Stomach (tissue), 9 donors: ENCODE measurements around the gene KCNJ12. TPM values are rescaled to one million over a fixed set of nuclear protein-coding genes. Genes with fewer than 3 reads are reported as not detected.

Experiments used
- DNase-seq, 2 donors: peaks; one replicate each; pipeline versions ENCODE4 v3.0.0 to v3.0.0-alpha.2; 2013 to 2019
- H3K27ac ChIP-seq, 5 donors: fragments of 200-600 bp in 4 of 5; sonication (generic) in 4 of 5; one replicate each; pipeline ENCODE4 v1.5.1; 2013 to 2019; ENCODE audit warnings: mild to moderate bottlenecking in 1 of 5, moderate library complexity in 1 of 5
- H3K27me3 ChIP-seq, 3 donors: fragments of 200-600 bp; sonication (generic); one replicate each; pipeline ENCODE4 v1.5.1; 2017 to 2019; ENCODE audit warnings: mixed run types in 1 of 3
- H3K36me3 ChIP-seq, 4 donors: fragments of 200-600 bp; sonication (generic); 1 replicate in 3 of 4; 2 replicates in 1 of 4; pipeline ENCODE4 v1.5.1; 2016 to 2019
- H3K4me1 ChIP-seq, 4 donors: fragments of 200-600 bp; sonication (generic); one replicate each; pipeline ENCODE4 v1.5.1; 2016 to 2019
- H3K4me3 ChIP-seq, 4 donors: fragments of 200-600 bp; sonication (generic) in 3 of 4; one replicate each; pipeline ENCODE4 v1.5.1; 2016 to 2019; ENCODE audit warnings: mild to moderate bottlenecking in 1 of 4
- H3K9me3 ChIP-seq, 4 donors: fragments of 200-600 bp; sonication (generic); one replicate each; pipeline ENCODE4 v1.5.1; 2016 to 2019
- EP300 ChIP-seq: sonication (generic); formaldehyde crosslinking; IDR thresholded peaks from one replicate; pipeline ENCODE4 v1.6.1; 2017; ENCODE audit warnings: antibody characterized with exemption
- POLR2A ChIP-seq, 4 donors: fragments of 450-650 bp; IDR thresholded peaks; one replicate each; pipeline ENCODE4 v1.6.1; 2016; ENCODE audit warnings: antibody characterized with exemption in 4 of 4, control low read depth in 2 of 4, mild to moderate bottlenecking in 1 of 4, moderate library complexity in 1 of 4
- POLR2AphosphoS5 ChIP-seq, 3 donors: sonication (generic); formaldehyde crosslinking; IDR thresholded peaks; one replicate each; pipeline ENCODE4 v1.6.1; 2016; ENCODE audit warnings: antibody characterized with exemption in 3 of 3
- WGBS, 5 donors: extraction: QIAGEN DNeasy Blood & Tissue Kit in 3 of 5; methylation state at CpG; one replicate each; pipeline versions ENCODE4 v1.1.5 to v1.1.7; 2013 to 2018; 5-methylcytosine and 5-hydroxymethylcytosine counted together
- intact Hi-C: fragments of 100-400 bp; cut with DNase I; formaldehyde crosslinking; loops from one replicate; pipeline ENCODE4 v1.15.1; 2023; ENCODE audit warnings: low total_unique reads
- polyA plus RNA-seq, 3 donors: library from polyadenylated mRNA; stranded (reverse); fragments of 200-250 nt; gene quantifications; one replicate each; pipeline ENCODE4 v1.2.3, GENCODE V29; 2013
- total RNA-seq, 5 donors: library from RNA; depleted of rRNA; stranded (reverse); fragments of >200 nt; gene quantifications; one replicate each; pipeline versions ENCODE4 v1.1.0 to v1.2.3, GENCODE V29; 2014 to 2016
- TF ChIP-seq, protein P1 (sequence below), 7 experiments: fragments of 450-650 bp in 4 of 7; fragments of 200-600 bp in 3 of 7; sonication (generic) in 3 of 7; IDR thresholded peaks; one replicate each; pipeline ENCODE4 v1.5.1; 2016 to 2019; ENCODE audit warnings: antibody characterized with exemption in 7 of 7, control low read depth in 2 of 7, mild to moderate bottlenecking in 1 of 7
- donor health status: healthy with polysubstance abuse.
- donor health status: Bipolar disorder and iron deficiency.
- donor health status: healthy.

The KCNJ12 gene
- total and polyA plus RNA-seq, 8 donors: under 0.01 to 10.5 (median 1.8) TPM; not detected in 1

DNA sequence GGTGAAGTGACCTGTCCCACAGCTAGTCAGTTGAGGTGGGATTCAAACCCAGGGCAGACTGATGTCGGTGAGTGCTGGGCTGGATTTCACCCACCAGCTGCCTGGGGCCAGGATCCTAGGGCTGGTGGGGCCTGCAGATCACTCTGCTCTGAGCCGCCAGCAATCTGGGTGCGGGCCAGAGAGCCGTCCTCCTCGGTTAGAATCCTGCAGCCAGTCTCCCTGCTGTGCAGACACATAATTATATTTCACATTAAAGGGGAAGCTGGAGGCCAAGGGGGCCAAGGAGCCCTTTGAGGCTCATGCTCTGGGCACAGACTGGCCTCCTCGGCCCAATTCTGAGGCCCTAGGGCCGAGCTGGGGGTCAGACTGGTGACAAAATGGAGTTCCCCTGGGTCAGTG, 996 bp upstream of the KCNJ12 start:
- Histone ChIP-seq H3K36me3 (no peaks in the 10 kb centered on the region), H3K27me3 (peaks cover 0 to 60% (median 23%) of the 10 kb centered on the region in 3 donors), H3K27ac (no peak overlapping the region), H3K4me1 (peaks cover 29 to 52% (median 46%) of the 10 kb centered on the region in 4 donors), H3K9me3 (no peaks in the 10 kb centered on the region), H3K4me3 (no peak overlapping the region)
- TF ChIP-seq EP300 (no peak), POLR2AphosphoS5 (IDR thresholded peaks at IDR 0.05) (no peak), POLR2A (IDR thresholded peaks at IDR 0.05) (no peak)
- TF ChIP-seq, protein P1, sequence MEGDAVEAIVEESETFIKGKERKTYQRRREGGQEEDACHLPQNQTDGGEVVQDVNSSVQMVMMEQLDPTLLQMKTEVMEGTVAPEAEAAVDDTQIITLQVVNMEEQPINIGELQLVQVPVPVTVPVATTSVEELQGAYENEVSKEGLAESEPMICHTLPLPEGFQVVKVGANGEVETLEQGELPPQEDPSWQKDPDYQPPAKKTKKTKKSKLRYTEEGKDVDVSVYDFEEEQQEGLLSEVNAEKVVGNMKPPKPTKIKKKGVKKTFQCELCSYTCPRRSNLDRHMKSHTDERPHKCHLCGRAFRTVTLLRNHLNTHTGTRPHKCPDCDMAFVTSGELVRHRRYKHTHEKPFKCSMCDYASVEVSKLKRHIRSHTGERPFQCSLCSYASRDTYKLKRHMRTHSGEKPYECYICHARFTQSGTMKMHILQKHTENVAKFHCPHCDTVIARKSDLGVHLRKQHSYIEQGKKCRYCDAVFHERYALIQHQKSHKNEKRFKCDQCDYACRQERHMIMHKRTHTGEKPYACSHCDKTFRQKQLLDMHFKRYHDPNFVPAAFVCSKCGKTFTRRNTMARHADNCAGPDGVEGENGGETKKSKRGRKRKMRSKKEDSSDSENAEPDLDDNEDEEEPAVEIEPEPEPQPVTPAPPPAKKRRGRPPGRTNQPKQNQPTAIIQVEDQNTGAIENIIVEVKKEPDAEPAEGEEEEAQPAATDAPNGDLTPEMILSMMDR (IDR thresholded peaks at IDR 0.05): no peak
- no peak for DNase-seq
- 65 to 77% (median 73%) methylated on average over 7 of the region's 7 CpGs for WGBS, 5 donors
- intact Hi-C loops: no loop called here

DNA sequence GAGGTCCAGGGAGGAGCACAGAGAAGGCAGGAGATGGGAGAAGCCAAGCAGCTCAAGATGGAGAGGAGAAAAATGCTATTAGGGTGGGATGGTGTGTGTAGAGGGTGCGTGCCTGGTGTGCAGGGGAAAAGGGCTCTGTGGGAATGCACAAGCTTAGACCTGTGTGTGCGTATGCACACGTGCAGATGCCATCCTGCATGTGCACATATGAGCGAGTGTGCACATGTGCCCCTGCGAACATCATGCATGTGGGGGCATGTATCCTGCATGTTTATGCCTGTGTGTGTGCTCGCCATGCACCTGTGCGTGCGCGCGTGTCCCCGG, 438 bp upstream of the KCNJ12 start:
- Histone ChIP-seq H3K4me3 (peak overlapping the region; percentile 54 to 73 (median 58)), H3K27me3 (peaks cover 0 to 60% (median 23%) of the 10 kb centered on the region in 3 donors), H3K4me1 (peaks cover 29 to 54% (median 49%) of the 10 kb centered on the region in 4 donors), H3K9me3 (no peaks in the 10 kb centered on the region), H3K27ac (no peak overlapping the region), H3K36me3 (no peaks in the 10 kb centered on the region)
- WGBS, 5 donors: 17 to 45% (median 38%) methylated on average over 5 to 11 of the region's 11 CpGs
- TF ChIP-seq, protein P1 (IDR thresholded peaks at IDR 0.05): no peak
- intact Hi-C loops: no loop called here
- no peak for DNase-seq

DNA sequence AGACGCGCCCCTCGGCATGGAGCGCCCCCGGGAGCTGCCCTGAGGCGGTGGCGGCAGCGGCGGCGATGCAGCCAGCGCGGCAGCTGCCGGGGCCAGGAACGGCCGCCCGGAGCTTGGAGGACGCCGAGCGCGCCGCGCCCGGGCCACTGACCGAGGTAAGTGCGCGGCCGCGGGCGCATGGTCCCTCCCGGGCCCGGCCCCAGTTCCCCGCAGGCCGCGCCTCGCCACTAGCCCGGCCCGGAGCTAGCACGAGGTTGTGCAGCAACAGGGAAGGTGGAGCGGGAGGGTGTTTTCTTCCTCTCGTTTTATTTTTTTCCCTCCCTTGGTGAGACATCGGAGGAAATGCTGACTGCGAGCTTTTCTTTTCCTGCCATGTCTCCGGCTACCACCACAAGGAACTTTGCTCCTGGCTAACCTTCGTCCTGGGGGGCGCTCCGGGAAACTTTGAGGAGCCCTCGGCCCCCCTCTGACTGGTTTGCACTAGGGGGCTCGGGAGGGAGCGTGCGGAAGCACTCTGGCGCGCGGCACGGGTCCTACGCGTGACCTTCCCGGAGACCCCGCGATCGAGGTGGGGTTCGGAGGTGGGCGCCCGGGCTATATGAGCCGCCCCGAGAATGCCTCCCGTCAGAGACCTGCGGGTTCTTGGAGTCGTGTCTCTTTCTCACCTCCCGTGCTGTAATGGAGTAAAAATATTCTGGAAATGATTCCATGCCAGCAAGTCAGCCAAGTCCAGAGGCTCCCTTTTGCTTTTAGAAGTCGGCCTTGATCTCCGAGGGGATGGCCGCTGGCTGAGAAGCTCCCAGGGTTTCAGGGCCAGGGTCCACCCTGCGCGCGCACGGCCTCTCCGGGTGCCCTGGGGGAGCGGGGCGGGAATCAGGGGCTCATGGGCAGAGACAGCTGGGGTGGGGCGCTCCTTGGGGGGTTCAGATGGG, 868 bp downstream of the KCNJ12 start:
- intact Hi-C loops: no loop called here
- DNase-seq: peak; percentile 52 to 65
- H3K27me3 ChIP-seq: peaks cover 0 to 60% (median 23%) of the 10 kb centered on the region in 3 donors
- no peaks in the 10 kb centered on the region for H3K36me3 ChIP-seq
- TF ChIP-seq EP300 (no peak), POLR2A (IDR thresholded peaks at IDR 0.05) (no peak), POLR2AphosphoS5 (IDR thresholded peaks at IDR 0.05) (no peak)
- TF ChIP-seq, protein P1 (IDR thresholded peaks at IDR 0.05): no peak
- H3K9me3 ChIP-seq: no peaks in the 10 kb centered on the region
- H3K4me1 ChIP-seq: peaks cover 29 to 60% (median 53%) of the 10 kb centered on the region in 4 donors
- peak overlapping the region in 4 of 5 donors; percentile 32 to 80 (median 64) for H3K27ac ChIP-seq
- H3K4me3 ChIP-seq: peak overlapping the region; percentile 54 to 73 (median 58)
- 1 to 3% (median 3%) methylated on average over 13 to 80 of the region's 80 CpGs for WGBS, 5 donors

DNA sequence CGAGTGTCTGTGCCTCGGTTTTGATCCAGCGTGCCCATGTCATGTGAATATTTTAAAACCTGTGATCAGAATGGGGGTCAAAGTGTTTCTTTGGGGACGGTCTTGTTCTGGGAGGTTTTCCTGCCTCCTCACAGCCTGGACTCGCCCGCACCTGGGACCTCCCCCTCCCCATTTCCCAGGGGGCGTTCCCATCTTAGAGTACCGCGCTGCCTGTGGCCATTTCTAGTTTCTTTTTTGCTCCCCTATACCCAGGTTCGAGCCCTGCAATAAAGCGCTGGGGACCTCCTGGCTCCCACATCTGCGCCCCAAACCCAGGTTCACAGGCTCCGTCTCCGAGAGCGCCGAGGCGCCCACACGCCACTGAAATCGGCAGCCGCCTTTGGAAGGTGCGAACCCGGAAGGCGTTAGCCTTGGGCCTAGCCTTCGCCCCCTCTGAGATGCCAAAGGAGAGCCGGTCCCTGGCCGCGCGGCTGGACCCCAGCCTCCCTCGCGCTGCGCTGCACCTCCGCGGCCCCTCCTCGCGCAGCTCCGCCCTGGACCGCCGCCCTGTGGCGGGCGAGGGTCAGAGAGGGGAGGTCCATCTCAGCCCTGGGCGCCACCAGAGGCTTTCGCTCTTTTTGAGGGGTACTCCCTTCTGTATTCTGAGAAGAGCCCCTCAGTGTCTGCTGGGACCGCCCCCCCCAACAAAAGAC, 1.7 kb downstream of the KCNJ12 start:
- Histone ChIP-seq H3K27ac (peak overlapping the region in 2 of 5 donors; percentile 80 to 84), H3K4me3 (peak overlapping the region; percentile 54 to 73 (median 58)), H3K4me1 (peaks cover 29 to 62% (median 53%) of the 10 kb centered on the region in 4 donors), H3K27me3 (peaks cover 0 to 60% (median 23%) of the 10 kb centered on the region in 3 donors), H3K36me3 (no peaks in the 10 kb centered on the region), H3K9me3 (no peaks in the 10 kb centered on the region)
- peak in 1 of 2 donors; percentile 44 for DNase-seq
- no peak for TF ChIP-seq POLR2AphosphoS5 (IDR thresholded peaks at IDR 0.05)
- intact Hi-C loops: no loop called here
- WGBS, 5 donors: 17 to 45% (median 33%) methylated on average over 36 to 43 of the region's 43 CpGs
